ENCODE measurements around the gene DRAM1.

GRCh38 chr12:101854747-101855146 is 22.6 kb upstream of the DRAM1 start:
- TF ChIP-seq CTCF (IDR thresholded peaks at IDR 0.05) (no peak), POLR2A (IDR thresholded peaks at IDR 0.05) (no peak)
